Endothelial cell of hepatic sinusoid (primary cell): ENCODE results near the gene GRID1.

ENCODE experiments used
- in situ Hi-C: cut with HindIII; loops from 2 replicates; pipeline ENCODE4 v1.10.0; 2017; ENCODE audit warnings: low sequenced_read_pairs

The GRID1 gene

GRCh38 chr10:85648279-85648754 is 718.3 kb downstream of the GRID1 start:
- in situ Hi-C loops: no loop called here

GRCh38 chr10:85647741-85648140 is 718.9 kb downstream of the GRID1 start:
- in situ Hi-C loops: no loop called here

- in situ Hi-C loops: no loop called here
These were observed 720.5 kb downstream of the GRID1 start for GRCh38 chr10:85645926-85646711.

- in situ Hi-C loops: no loop called here
These were observed 721.5 kb downstream of the GRID1 start for GRCh38 chr10:85645053-85645452.

- in situ Hi-C loops: no loop called here
These were observed 722.6 kb downstream of the GRID1 start for GRCh38 chr10:85643845-85644525.

GRCh38 chr10:85643171-85643844 is 723.3 kb downstream of the GRID1 start:
- in situ Hi-C loops: no loop called here

GRCh38 chr10:85642421-85643170 is 724.0 kb downstream of the GRID1 start:
- in situ Hi-C loops: no loop called here

GRCh38 chr10:85642082-85642420 is 724.5 kb downstream of the GRID1 start:
- in situ Hi-C loops: no loop called here

- in situ Hi-C loops: no loop called here
These were observed 725.1 kb downstream of the GRID1 start for GRCh38 chr10:85641479-85642009.

- in situ Hi-C loops: no loop called here
These were observed 727.8 kb downstream of the GRID1 start for GRCh38 chr10:85638797-85639196.

GRCh38 chr10:85635650-85636049 is 730.9 kb downstream of the GRID1 start:
- in situ Hi-C loops: no loop called here

GRCh38 chr10:85624511-85624910 is 742.1 kb downstream of the GRID1 start:
- in situ Hi-C loops: no loop called here

GRCh38 chr10:85623758-85624157 is 742.8 kb downstream of the GRID1 start:
- in situ Hi-C loops: no loop called here

GRCh38 chr10:85623342-85623741 is 743.3 kb downstream of the GRID1 start:
- in situ Hi-C loops: no loop called here

- in situ Hi-C loops: no loop called here
These were observed 744.2 kb downstream of the GRID1 start for GRCh38 chr10:85622425-85622824.

GRCh38 chr10:85621562-85621961 is 745.0 kb downstream of the GRID1 start:
- in situ Hi-C loops: no loop called here

GRCh38 chr10:85620807-85621206 is 745.8 kb downstream of the GRID1 start:
- in situ Hi-C loops: no loop called here

GRCh38 chr10:85619832-85620231 is 746.8 kb downstream of the GRID1 start:
- in situ Hi-C loops: no loop called here

- in situ Hi-C loops: no loop called here
These were observed 747.8 kb downstream of the GRID1 start for GRCh38 chr10:85618841-85619240.

GRCh38 chr10:85617751-85618546 is 748.6 kb downstream of the GRID1 start:
- in situ Hi-C loops: no loop called here
